OCI-LY3 (cell line): ENCODE measurements around the gene CHRNA9.

Source experiments
- H2AFZ ChIP-seq: fragments of 200-600, 300-600 bp; shearing (Covaris generic); 2 replicates; pipeline ENCODE4 v1.6.0; 2014; ENCODE audit warnings: antibody characterized with exemption, low read depth, low read length
- H3K27ac ChIP-seq: fragments of 200-600, 300-600 bp; sonication (generic); 2 replicates; pipeline ENCODE4 v1.5.1; 2014; ENCODE audit warnings: mild to moderate bottlenecking, low read length, moderate library complexity, mixed read lengths
- H3K27me3 ChIP-seq: fragments of 200-600, 300-600 bp; sonication (generic); 2 replicates; pipeline ENCODE4 v1.6.1; 2014; ENCODE audit warnings: low read depth, low read length, mixed read lengths
- H3K36me3 ChIP-seq: fragments of 200-600, 300-600 bp; sonication (generic); replicated peaks from 2 replicates; pipeline ENCODE3; 2014; ENCODE audit warnings: low read depth, low read length, mixed read lengths
- H3K4me1 ChIP-seq: fragments of 300-600, 200-600 bp; sonication (generic); 2 replicates; pipeline ENCODE4 v1.6.1; 2014; ENCODE audit warnings: low read length, mixed read lengths
- H3K4me2 ChIP-seq: fragments of 200-600, 300-600 bp; sonication (generic); 2 replicates; pipeline ENCODE4 v1.6.1; 2014; ENCODE audit warnings: low read length, mixed read lengths
- H3K4me3 ChIP-seq: fragments of 300-600, 200-600 bp; sonication (generic); 2 replicates; pipeline ENCODE4 v1.5.1; 2014; ENCODE audit warnings: antibody characterized with exemption, mild to moderate bottlenecking, low read length, moderate library complexity
- H3K79me2 ChIP-seq: fragments of 300-600, 200-600 bp; shearing (Covaris generic); 2 replicates; pipeline ENCODE4 v1.6.1; 2014; ENCODE audit warnings: mild to moderate bottlenecking, low read length, mixed read lengths
- H3K9ac ChIP-seq: fragments of 300-600, 200-600 bp; shearing (Covaris generic); 2 replicates; pipeline ENCODE4 v1.6.0; 2014; ENCODE audit warnings: mild to moderate bottlenecking, low read length, moderate library complexity
- H3K9me3 ChIP-seq: fragments of 200-600, 300-600 bp; shearing (Covaris generic); 2 replicates; pipeline ENCODE4 v1.6.1; 2014; ENCODE audit warnings: low read length, mixed read lengths; ENCODE audit not compliant: insufficient read depth
- H4K20me1 ChIP-seq: fragments of 200-600, 300-600 bp; sonication (generic); 2 replicates; pipeline ENCODE4 v1.6.1; 2016; ENCODE audit warnings: low read length, mixed read lengths; ENCODE audit not compliant: insufficient read depth
- CTCF ChIP-seq: fragments of 200-600, 300-600 bp; sonication (generic); IDR thresholded peaks from 2 replicates; pipeline ENCODE4 v1.5.1; 2014; ENCODE audit warnings: antibody characterized with exemption, low read length, low read depth
- EZH2phosphoT487 ChIP-seq: fragments of 200-600 bp; shearing (Covaris generic); IDR thresholded peaks from 2 replicates; pipeline ENCODE4 v1.6.1; 2018; ENCODE audit warnings: antibody characterized with exemption, mixed run types, low read depth

Gene CHRNA9

GRCh38 chr4:40328383-40328782 lies 6.8 kb upstream of the CHRNA9 start:
- H3K27ac ChIP-seq, result no peak overlapping the region
- H3K4me2 ChIP-seq, result no peak overlapping the region
- TF ChIP-seq EZH2phosphoT487 (no peak), CTCF (no peak)
- H3K9ac ChIP-seq, result no peak overlapping the region
- H3K79me2 ChIP-seq, result no peaks in the 10 kb centered on the region
- H2AFZ ChIP-seq, result no peak overlapping the region
- no peak overlapping the region for H3K4me3 ChIP-seq
- peaks cover 4% of the 10 kb centered on the region; the same call in 1 of the 2 replicates for H3K4me1 ChIP-seq
- H4K20me1 ChIP-seq, result no peaks in the 10 kb centered on the region
- H3K36me3 ChIP-seq, result no peaks in the 10 kb centered on the region
- no peaks in the 10 kb centered on the region for H3K27me3 ChIP-seq
- no peaks in the 10 kb centered on the region for H3K9me3 ChIP-seq

DNA sequence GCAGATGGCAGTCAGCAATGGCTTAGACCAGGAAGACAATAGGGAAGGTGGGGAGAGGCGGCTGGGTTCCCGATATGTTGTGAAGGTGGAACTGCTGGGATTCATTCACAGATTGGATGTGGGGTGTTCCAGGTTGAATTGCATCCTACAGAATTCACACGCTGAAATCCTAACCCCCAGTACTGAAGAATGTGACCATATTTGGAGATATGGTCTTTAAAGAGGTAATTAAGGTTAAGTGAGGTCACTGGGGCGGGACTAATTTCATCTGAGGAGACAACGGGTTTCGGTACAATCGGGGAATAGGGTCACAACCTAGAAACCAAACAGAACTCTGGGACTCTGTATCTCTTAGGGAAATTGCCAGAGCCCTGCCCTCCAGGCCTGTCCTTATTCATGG lies 5.3 kb upstream of the CHRNA9 start:
- Histone ChIP-seq H2AFZ (no peak overlapping the region), H3K4me1 (peaks cover 4% of the 10 kb centered on the region; the same call in 1 of the 2 replicates), H3K4me3 (no peak overlapping the region), H3K36me3 (no peaks in the 10 kb centered on the region), H3K27me3 (no peaks in the 10 kb centered on the region), H3K27ac (no peak overlapping the region), H3K4me2 (no peak overlapping the region), H3K9ac (no peak overlapping the region), H3K9me3 (no peaks in the 10 kb centered on the region), H4K20me1 (no peaks in the 10 kb centered on the region), H3K79me2 (no peaks in the 10 kb centered on the region)
- no peak for TF ChIP-seq EZH2phosphoT487
- TF ChIP-seq CTCF, result no peak

DNA sequence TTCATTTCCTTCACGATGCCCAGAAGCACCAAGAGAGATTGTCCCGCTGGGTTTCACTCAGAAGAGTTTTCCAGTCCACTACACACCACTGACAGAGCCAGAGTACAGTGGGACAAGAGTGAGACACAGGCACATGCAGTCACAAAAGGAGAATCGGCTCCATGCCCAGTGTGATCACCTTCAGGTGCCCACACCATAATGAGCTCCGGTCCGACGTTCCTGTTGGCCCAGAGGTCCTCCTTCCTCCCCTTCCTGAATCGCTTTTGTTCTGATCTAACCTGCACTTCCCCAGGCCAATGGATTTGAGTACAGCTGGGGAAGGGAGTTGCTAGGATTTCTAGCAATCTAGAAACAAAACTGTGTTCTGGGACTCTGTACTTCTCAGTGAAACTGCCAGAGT lies 4.6 kb upstream of the CHRNA9 start:
- H3K36me3 ChIP-seq, result no peaks in the 10 kb centered on the region
- H2AFZ ChIP-seq, result no peak overlapping the region
- no peak overlapping the region for H3K9ac ChIP-seq
- no peak overlapping the region for H3K4me3 ChIP-seq
- TF ChIP-seq EZH2phosphoT487 (no peak), CTCF (no peak)
- H3K79me2 ChIP-seq, result no peaks in the 10 kb centered on the region
- no peaks in the 10 kb centered on the region for H4K20me1 ChIP-seq
- no peaks in the 10 kb centered on the region for H3K4me1 ChIP-seq
- H3K27me3 ChIP-seq, result 0 out of 2 replicates have a peak, but pooled peaks cover 4% of the 10 kb centered on the region
- no peaks in the 10 kb centered on the region for H3K9me3 ChIP-seq
- no peak overlapping the region for H3K27ac ChIP-seq
- H3K4me2 ChIP-seq, result no peak overlapping the region

DNA sequence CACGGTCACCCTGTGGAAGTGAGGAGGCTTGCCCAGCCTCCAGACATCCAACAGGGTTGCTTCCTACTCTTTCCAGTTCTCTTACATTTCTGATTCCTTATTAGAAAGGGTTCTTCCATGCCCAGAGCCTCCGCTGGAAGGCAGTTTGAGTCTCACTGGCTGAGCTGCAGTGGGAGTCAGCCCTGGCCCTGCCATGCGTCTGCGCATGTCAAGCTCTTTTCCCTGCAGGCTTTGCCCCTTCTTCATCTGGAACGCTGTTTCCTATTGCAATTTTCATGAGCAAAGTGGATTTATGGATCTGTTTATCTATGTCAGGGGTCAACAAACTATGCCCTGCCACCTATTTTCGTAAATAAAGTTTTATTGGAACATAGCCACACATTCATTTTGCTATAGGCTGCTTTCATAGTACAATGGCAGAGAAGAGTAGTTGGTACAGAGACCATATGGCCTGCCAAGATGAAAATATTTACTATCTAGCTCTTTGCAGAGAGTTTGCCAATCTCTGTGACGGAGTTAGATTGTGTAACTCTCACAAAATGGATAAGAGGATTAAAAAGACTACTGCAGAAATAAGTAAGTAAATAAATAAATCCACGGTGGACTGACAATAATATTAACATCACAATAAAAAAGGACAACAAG lies 3.9 kb upstream of the CHRNA9 start:
- H3K36me3 ChIP-seq, result no peaks in the 10 kb centered on the region
- H3K79me2 ChIP-seq, result no peaks in the 10 kb centered on the region
- H2AFZ ChIP-seq, result no peak overlapping the region
- no peak for TF ChIP-seq CTCF
- TF ChIP-seq EZH2phosphoT487, result no peak
- no peaks in the 10 kb centered on the region for H4K20me1 ChIP-seq
- H3K4me3 ChIP-seq, result no peak overlapping the region
- 0 out of 2 replicates have a peak, but pooled peaks cover 4% of the 10 kb centered on the region for H3K27me3 ChIP-seq
- H3K9ac ChIP-seq, result no peak overlapping the region
- no peaks in the 10 kb centered on the region for H3K4me1 ChIP-seq
- H3K4me2 ChIP-seq, result no peak overlapping the region
- no peak overlapping the region for H3K27ac ChIP-seq
- no peaks in the 10 kb centered on the region for H3K9me3 ChIP-seq
